Neural cell (in vitro differentiated cells): Measurements from ENCODE around the gene RAP1GAP2. TPM values are rescaled to one million over a fixed set of nuclear protein-coding genes. Genes with fewer than 3 reads are reported as not detected.

Experiments used
- H2AFZ ChIP-seq: fragments of 200-600, 300-800 bp; sonication (generic), shearing (Covaris generic); 2 replicates; pipeline ENCODE4 v1.6.0; 2014; ENCODE audit warnings: low read depth, mild to moderate bottlenecking, antibody characterized with exemption, low read length, moderate library complexity
- H3F3A ChIP-seq: fragments of 200-600 bp; shearing (Covaris generic); 2 replicates; pipeline ENCODE4 v1.6.1; 2016; ENCODE audit warnings: mild to moderate bottlenecking, moderate library complexity, mixed read lengths, antibody characterized with exemption, low read length; ENCODE audit not compliant: insufficient read depth, poor library complexity, severe bottlenecking
- H3K27ac ChIP-seq: fragments of 200-600, 300-800 bp; sonication (generic), shearing (Covaris generic); 2 replicates; pipeline ENCODE4 v1.5.1; 2014; ENCODE audit warnings: mild to moderate bottlenecking, low read length, moderate library complexity
- H3K27me3 ChIP-seq: fragments of 300-800, 200-600 bp; sonication (generic), shearing (Covaris generic); 2 replicates; pipeline ENCODE4 v1.6.0; 2014; ENCODE audit warnings: mild to moderate bottlenecking, low read depth, low read length, moderate library complexity; ENCODE audit not compliant: insufficient read depth
- H3K36me3 ChIP-seq: fragments of 300-800, 200-600 bp; sonication (generic), shearing (Covaris generic); 2 replicates; pipeline ENCODE4 v1.5.1; 2014; ENCODE audit warnings: mild to moderate bottlenecking, antibody characterized with exemption, low read length, moderate library complexity; ENCODE audit not compliant: insufficient read depth
- H3K4me2 ChIP-seq: fragments of 300-800, 200-600 bp; sonication (generic), shearing (Covaris generic); 2 replicates; pipeline ENCODE4 v1.6.0; 2014; ENCODE audit warnings: mild to moderate bottlenecking, low read length
- H3K4me3 ChIP-seq: fragments of 300-800, 200-600 bp; sonication (generic), shearing (Covaris generic); 2 replicates; pipeline ENCODE4 v1.5.1; 2014; ENCODE audit warnings: mild to moderate bottlenecking, low read length, moderate library complexity
- H3K79me2 ChIP-seq: fragments of 200-600 bp; shearing (Covaris generic); replicated peaks from 2 replicates; pipeline ENCODE4 v1.6.0; 2014; ENCODE audit warnings: mild to moderate bottlenecking, low read length, moderate library complexity; ENCODE audit not compliant: insufficient read depth
- H3K9ac ChIP-seq: fragments of 300-800, 200-600 bp; sonication (generic), shearing (Covaris generic); 2 replicates; pipeline ENCODE4 v1.6.1; 2016; ENCODE audit warnings: mild to moderate bottlenecking, low read length, mixed read lengths
- H3K9me2 ChIP-seq: fragments of 200-600 bp; shearing (Covaris generic); 2 replicates; pipeline ENCODE4 v1.6.1; 2016; ENCODE audit warnings: mild to moderate bottlenecking, low read length, mixed read lengths; ENCODE audit not compliant: insufficient read depth
- H3K9me3 ChIP-seq: fragments of 200-600, 300-800 bp; sonication (generic), shearing (Covaris generic); 2 replicates; pipeline ENCODE4 v1.6.1; 2016; ENCODE audit warnings: mild to moderate bottlenecking, mixed run types, low read length, moderate library complexity, mixed read lengths
- H4K20me1 ChIP-seq: fragments of 200-600 bp; shearing (Covaris generic); 2 replicates; pipeline ENCODE4 v1.6.1; 2016; ENCODE audit warnings: mild to moderate bottlenecking, mixed run types; ENCODE audit not compliant: insufficient read depth
- EP300 ChIP-seq: fragments of 450-650 bp; conservative IDR thresholded peaks from 2 replicates; pipeline ENCODE4 v1.6.1; 2014; ENCODE audit warnings: antibody characterized with exemption, mild to moderate bottlenecking, moderate library complexity; ENCODE audit not compliant: poor library complexity, severe bottlenecking
- EZH2 ChIP-seq: fragments of 200-600, 300-800 bp; shearing (Covaris generic), sonication (generic); IDR thresholded peaks from 2 replicates; pipeline ENCODE4 v1.6.1; 2014; ENCODE audit warnings: antibody characterized with exemption, low read length, borderline replicate concordance, mild to moderate bottlenecking; ENCODE audit not compliant: insufficient read depth, poor library complexity, severe bottlenecking
- MXI1 ChIP-seq: fragments of 450-650 bp; conservative IDR thresholded peaks from 2 replicates; pipeline ENCODE4 v1.6.1; 2014; ENCODE audit warnings: antibody characterized with exemption, mild to moderate bottlenecking; ENCODE audit not compliant: poor library complexity, severe bottlenecking
- POLR2AphosphoS5 ChIP-seq: IDR thresholded peaks from 2 replicates; pipeline ENCODE4 v1.6.1; 2012
- RAD21 ChIP-seq: fragments of 450-650 bp; conservative IDR thresholded peaks from 2 replicates; pipeline ENCODE4 v1.6.1; 2014; ENCODE audit warnings: antibody characterized with exemption, mild to moderate bottlenecking, moderate library complexity
- SMC3 ChIP-seq: fragments of 450-650 bp; conservative IDR thresholded peaks from 2 replicates; pipeline ENCODE4 v1.6.1; 2014; ENCODE audit warnings: antibody characterized with exemption, mild to moderate bottlenecking, moderate library complexity; ENCODE audit not compliant: poor library complexity
- TAF1 ChIP-seq: IDR thresholded peaks from 2 replicates; pipeline ENCODE4 v1.6.1; 2012; ENCODE audit warnings: low read depth
- polyA plus RNA-seq: library from polyadenylated mRNA; depleted of rRNA; stranded (reverse); fragments of >200 nt; gene quantifications from 2 replicates; pipeline ENCODE4 v1.2.3, GENCODE V29; 2014
- TF ChIP-seq, protein P1 (sequence below): IDR thresholded peaks from 2 replicates; pipeline ENCODE4 v1.6.1; 2012; ENCODE audit warnings: borderline replicate concordance
- TF ChIP-seq, protein P2 (sequence below): fragments of 450-650 bp; IDR thresholded peaks from 2 replicates; pipeline ENCODE4 v1.5.1; 2014; ENCODE audit warnings: antibody characterized with exemption, mild to moderate bottlenecking, moderate library complexity; ENCODE audit not compliant: poor library complexity, severe bottlenecking

The RAP1GAP2 gene
- polyA plus RNA-seq, 1 donor from 2014 or later: 14.8 TPM

DNA sequence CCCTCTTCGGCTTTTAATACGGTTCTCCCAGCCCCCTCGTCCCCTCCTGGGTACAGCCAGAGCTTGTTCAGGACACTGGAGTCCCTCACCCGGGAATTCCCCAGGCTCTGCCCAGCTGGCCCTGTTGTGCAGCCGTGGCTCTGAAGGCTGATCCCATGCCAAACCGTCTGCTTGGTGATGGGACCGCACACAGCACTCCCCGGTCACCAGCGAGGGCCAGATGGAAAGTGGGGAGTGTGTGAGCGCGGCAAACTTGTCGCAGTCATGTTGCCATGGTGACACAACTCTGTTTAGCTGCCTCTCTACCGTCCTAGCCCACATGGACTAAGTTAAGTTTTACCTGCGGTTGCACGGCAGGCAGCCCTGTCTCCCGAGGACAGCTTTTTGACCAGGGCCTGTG is 107.9 kb downstream of the RAP1GAP2 start:
- H3K4me3 ChIP-seq: no peak overlapping the region
- no peak overlapping the region for H3K9ac ChIP-seq
- H2AFZ ChIP-seq: no peak overlapping the region

GRCh38 chr17:2905269-2905668 is 109.0 kb downstream of the RAP1GAP2 start:
- Histone ChIP-seq H3K9ac (no peak overlapping the region), H3K9me3 (no peaks in the 10 kb centered on the region), H3K27ac (no peak overlapping the region), H3K4me2 (no peak overlapping the region), H4K20me1 (no peaks in the 10 kb centered on the region), H3F3A (no peaks in the 10 kb centered on the region), H3K36me3 (no peaks in the 10 kb centered on the region), H3K27me3 (no peaks in the 10 kb centered on the region), H3K9me2 (no peaks in the 10 kb centered on the region), H3K79me2 (no peaks in the 10 kb centered on the region), H3K4me3 (no peak overlapping the region), H2AFZ (no peak overlapping the region)
- TF ChIP-seq, protein P1, sequence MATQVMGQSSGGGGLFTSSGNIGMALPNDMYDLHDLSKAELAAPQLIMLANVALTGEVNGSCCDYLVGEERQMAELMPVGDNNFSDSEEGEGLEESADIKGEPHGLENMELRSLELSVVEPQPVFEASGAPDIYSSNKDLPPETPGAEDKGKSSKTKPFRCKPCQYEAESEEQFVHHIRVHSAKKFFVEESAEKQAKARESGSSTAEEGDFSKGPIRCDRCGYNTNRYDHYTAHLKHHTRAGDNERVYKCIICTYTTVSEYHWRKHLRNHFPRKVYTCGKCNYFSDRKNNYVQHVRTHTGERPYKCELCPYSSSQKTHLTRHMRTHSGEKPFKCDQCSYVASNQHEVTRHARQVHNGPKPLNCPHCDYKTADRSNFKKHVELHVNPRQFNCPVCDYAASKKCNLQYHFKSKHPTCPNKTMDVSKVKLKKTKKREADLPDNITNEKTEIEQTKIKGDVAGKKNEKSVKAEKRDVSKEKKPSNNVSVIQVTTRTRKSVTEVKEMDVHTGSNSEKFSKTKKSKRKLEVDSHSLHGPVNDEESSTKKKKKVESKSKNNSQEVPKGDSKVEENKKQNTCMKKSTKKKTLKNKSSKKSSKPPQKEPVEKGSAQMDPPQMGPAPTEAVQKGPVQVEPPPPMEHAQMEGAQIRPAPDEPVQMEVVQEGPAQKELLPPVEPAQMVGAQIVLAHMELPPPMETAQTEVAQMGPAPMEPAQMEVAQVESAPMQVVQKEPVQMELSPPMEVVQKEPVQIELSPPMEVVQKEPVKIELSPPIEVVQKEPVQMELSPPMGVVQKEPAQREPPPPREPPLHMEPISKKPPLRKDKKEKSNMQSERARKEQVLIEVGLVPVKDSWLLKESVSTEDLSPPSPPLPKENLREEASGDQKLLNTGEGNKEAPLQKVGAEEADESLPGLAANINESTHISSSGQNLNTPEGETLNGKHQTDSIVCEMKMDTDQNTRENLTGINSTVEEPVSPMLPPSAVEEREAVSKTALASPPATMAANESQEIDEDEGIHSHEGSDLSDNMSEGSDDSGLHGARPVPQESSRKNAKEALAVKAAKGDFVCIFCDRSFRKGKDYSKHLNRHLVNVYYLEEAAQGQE: no peak
- no peak for TF ChIP-seq RAD21
- no peak for TF ChIP-seq POLR2AphosphoS5
- TF ChIP-seq EP300: no peak
- TF ChIP-seq EZH2: no peak
- TF ChIP-seq TAF1: no peak
- TF ChIP-seq SMC3: no peak
- TF ChIP-seq, protein P2, sequence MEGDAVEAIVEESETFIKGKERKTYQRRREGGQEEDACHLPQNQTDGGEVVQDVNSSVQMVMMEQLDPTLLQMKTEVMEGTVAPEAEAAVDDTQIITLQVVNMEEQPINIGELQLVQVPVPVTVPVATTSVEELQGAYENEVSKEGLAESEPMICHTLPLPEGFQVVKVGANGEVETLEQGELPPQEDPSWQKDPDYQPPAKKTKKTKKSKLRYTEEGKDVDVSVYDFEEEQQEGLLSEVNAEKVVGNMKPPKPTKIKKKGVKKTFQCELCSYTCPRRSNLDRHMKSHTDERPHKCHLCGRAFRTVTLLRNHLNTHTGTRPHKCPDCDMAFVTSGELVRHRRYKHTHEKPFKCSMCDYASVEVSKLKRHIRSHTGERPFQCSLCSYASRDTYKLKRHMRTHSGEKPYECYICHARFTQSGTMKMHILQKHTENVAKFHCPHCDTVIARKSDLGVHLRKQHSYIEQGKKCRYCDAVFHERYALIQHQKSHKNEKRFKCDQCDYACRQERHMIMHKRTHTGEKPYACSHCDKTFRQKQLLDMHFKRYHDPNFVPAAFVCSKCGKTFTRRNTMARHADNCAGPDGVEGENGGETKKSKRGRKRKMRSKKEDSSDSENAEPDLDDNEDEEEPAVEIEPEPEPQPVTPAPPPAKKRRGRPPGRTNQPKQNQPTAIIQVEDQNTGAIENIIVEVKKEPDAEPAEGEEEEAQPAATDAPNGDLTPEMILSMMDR: no peak
- no peak for TF ChIP-seq MXI1

More for the DNA sequence above, 107.9 kb downstream of the RAP1GAP2 start:
- Histone ChIP-seq H3K9me2 (no peaks in the 10 kb centered on the region), H3K79me2 (no peaks in the 10 kb centered on the region), H3K9me3 (no peaks in the 10 kb centered on the region), H3K4me2 (no peak overlapping the region), H3F3A (no peaks in the 10 kb centered on the region), H3K27me3 (no peaks in the 10 kb centered on the region), H4K20me1 (no peaks in the 10 kb centered on the region), H3K27ac (no peak overlapping the region), H3K36me3 (no peaks in the 10 kb centered on the region)
- TF ChIP-seq, protein P1: no peak
- TF ChIP-seq MXI1 (no peak), RAD21 (no peak), SMC3 (no peak), EZH2 (no peak), EP300 (no peak), TAF1 (no peak), POLR2AphosphoS5 (no peak)
- TF ChIP-seq, protein P2: no peak
